H9 (cell line): ENCODE data around the gene TOP1. TPM values are rescaled to one million over a fixed set of nuclear protein-coding genes. Genes with fewer than 3 reads are reported as not detected.

Experiments
- DNase-seq: peaks from one replicate; pipeline ENCODE4 v3.0.0-alpha.2; 2017
- H2AFZ ChIP-seq: one replicate; pipeline ENCODE4 v1.6.1; 2013; ENCODE audit warnings: mild to moderate bottlenecking, low read length, control low read depth, moderate library complexity
- H2AK5ac ChIP-seq: 2 replicates; pipeline ENCODE4 v1.6.1; 2013; ENCODE audit warnings: low read length, control low read depth, mixed read lengths; ENCODE audit not compliant: insufficient read length
- H2BK120ac ChIP-seq: one replicate; pipeline ENCODE4 v1.6.1; 2013; ENCODE audit warnings: low read depth, mild to moderate bottlenecking, low read length, control low read depth, inconsistent platforms; ENCODE audit not compliant: poor library complexity, severe bottlenecking
- H2BK12ac ChIP-seq: 2 replicates; pipeline ENCODE4 v1.6.1; 2013; ENCODE audit warnings: low read length, control low read depth, mixed read lengths, low read depth; ENCODE audit not compliant: insufficient read length
- H2BK15ac ChIP-seq: 2 replicates; pipeline ENCODE4 v1.6.1; 2013; ENCODE audit warnings: low read depth, low read length, control low read depth
- H2BK20ac ChIP-seq: one replicate; pipeline ENCODE4 v1.6.1; 2013; ENCODE audit warnings: low read depth, mild to moderate bottlenecking, low read length, control low read depth, inconsistent platforms; ENCODE audit not compliant: poor library complexity, severe bottlenecking
- H2BK5ac ChIP-seq: 2 replicates; pipeline ENCODE4 v1.6.1; 2013; ENCODE audit warnings: low read length, control low read depth, mixed read lengths; ENCODE audit not compliant: insufficient read length
- H3K14ac ChIP-seq: 2 replicates; pipeline ENCODE4 v1.6.1; 2013; ENCODE audit warnings: low read length, control low read depth; ENCODE audit not compliant: insufficient read depth
- H3K18ac ChIP-seq: 2 replicates; pipeline ENCODE4 v1.6.1; 2013; ENCODE audit warnings: low read depth, mild to moderate bottlenecking, mixed read lengths, low read length, control low read depth; ENCODE audit not compliant: insufficient read length
- H3K23ac ChIP-seq: 2 replicates; pipeline ENCODE4 v1.6.1; 2013; ENCODE audit warnings: low read length, control low read depth, mixed read lengths, low read depth; ENCODE audit not compliant: insufficient read length
- H3K23me2 ChIP-seq: 2 replicates; pipeline ENCODE4 v1.6.1; 2013; ENCODE audit warnings: low read depth, mild to moderate bottlenecking, mixed read lengths, low read length, control low read depth; ENCODE audit not compliant: insufficient read length, poor library complexity, severe bottlenecking
- H3K27ac ChIP-seq: 2 replicates; pipeline ENCODE4 v1.5.1; 2013; ENCODE audit warnings: low read length, control low read depth, mixed read lengths, low read depth; ENCODE audit not compliant: insufficient read length
- H3K27me3 ChIP-seq: 2 replicates; pipeline ENCODE4 v1.6.1; 2013; ENCODE audit warnings: low read length, control low read depth, inconsistent platforms; ENCODE audit not compliant: insufficient read depth
- H3K4ac ChIP-seq: 2 replicates; pipeline ENCODE4 v1.6.1; 2013; ENCODE audit warnings: low read depth, mild to moderate bottlenecking, control low read depth, inconsistent platforms, low read length, moderate library complexity
- H3K4me1 ChIP-seq: 2 replicates; pipeline ENCODE4 v1.6.1; 2013; ENCODE audit warnings: low read length, control low read depth, inconsistent platforms; ENCODE audit not compliant: insufficient read depth
- H3K4me2 ChIP-seq: 2 replicates; pipeline ENCODE4 v1.6.1; 2013; ENCODE audit warnings: low read length, control low read depth, mixed read lengths; ENCODE audit not compliant: insufficient read length, insufficient read depth
- H3K56ac ChIP-seq: 2 replicates; pipeline ENCODE4 v1.6.1; 2013; ENCODE audit warnings: low read depth, mild to moderate bottlenecking, mixed read lengths, low read length, control low read depth; ENCODE audit not compliant: insufficient read length
- H3K79me1 ChIP-seq: 2 replicates; pipeline ENCODE4 v1.6.1; 2013; ENCODE audit warnings: low read depth, mild to moderate bottlenecking, moderate library complexity, low read length, control low read depth, inconsistent platforms; ENCODE audit not compliant: insufficient read depth, poor library complexity, severe bottlenecking
- H3K79me2 ChIP-seq: 2 replicates; pipeline ENCODE4 v1.6.1; 2013; ENCODE audit warnings: low read length, control low read depth, inconsistent platforms; ENCODE audit not compliant: insufficient read depth
- H3K9ac ChIP-seq: 2 replicates; pipeline ENCODE4 v1.6.1; 2013; ENCODE audit warnings: low read length, control low read depth, mixed read lengths; ENCODE audit not compliant: insufficient read length; ENCODE audit errors: extremely low read depth
- H3K9me3 ChIP-seq: one replicate; pipeline ENCODE4 v1.6.1; 2013; ENCODE audit warnings: low read depth, low read length, inconsistent platforms; ENCODE audit not compliant: control insufficient read depth
- H3T11ph ChIP-seq: one replicate; pipeline ENCODE4 v1.6.1; 2013; ENCODE audit warnings: mild to moderate bottlenecking, low read length, control low read depth, inconsistent platforms
- H4K20me1 ChIP-seq: one replicate; pipeline ENCODE4 v1.6.1; 2013; ENCODE audit not compliant: control insufficient read depth, insufficient read length, insufficient read depth
- H4K5ac ChIP-seq: 2 replicates; pipeline ENCODE4 v1.6.1; 2013; ENCODE audit warnings: low read depth, mild to moderate bottlenecking, mixed read lengths, low read length, control low read depth; ENCODE audit not compliant: insufficient read length
- H4K8ac ChIP-seq: replicated peaks from 2 replicates; pipeline ENCODE4 v1.6.1; 2013; ENCODE audit warnings: low read length, control low read depth, mixed read lengths, low read depth; ENCODE audit not compliant: insufficient read length
- H4K91ac ChIP-seq: 2 replicates; pipeline ENCODE4 v1.6.1; 2013; ENCODE audit warnings: low read depth, mild to moderate bottlenecking, moderate library complexity, mixed read lengths, low read length, control low read depth; ENCODE audit not compliant: insufficient read length
- H3K27ac Mint-ChIP-seq, 3 experiments: 2 replicates in 2 of 3; 3 replicates in 1 of 3; pipeline ENCODE4 v1.8.0; 2020 to 2021; ENCODE audit warnings: mixed read lengths in 3 of 3, mild to moderate bottlenecking in 1 of 3, moderate library complexity in 1 of 3
- H3K27me3 Mint-ChIP-seq: 2 replicates; pipeline ENCODE4 v1.8.0; 2021; ENCODE audit warnings: low read depth, mild to moderate bottlenecking, moderate library complexity, mixed read lengths
- H3K36me3 Mint-ChIP-seq, 3 experiments: 2 replicates in 2 of 3; 3 replicates in 1 of 3; pipeline ENCODE4 v1.8.0; 2020 to 2021; ENCODE audit warnings: low read depth in 3 of 3, mixed read lengths in 3 of 3; ENCODE audit not compliant: insufficient read depth in 1 of 3
- H3K4me1 Mint-ChIP-seq, 2 experiments: 2 replicates each; pipeline ENCODE4 v1.8.0; 2020; ENCODE audit warnings: mixed read lengths in 2 of 2
- H3K4me3 Mint-ChIP-seq, 2 experiments: 2 replicates in 1 of 2; 3 replicates in 1 of 2; pipeline ENCODE4 v1.8.0; 2020 to 2021; ENCODE audit warnings: mild to moderate bottlenecking in 2 of 2, mixed read lengths in 2 of 2, moderate library complexity in 1 of 2
- H3K9me3 Mint-ChIP-seq, 2 experiments: 2 replicates in 1 of 2; 3 replicates in 1 of 2; pipeline ENCODE4 v1.8.0; 2020; ENCODE audit warnings: mild to moderate bottlenecking in 2 of 2, mixed read lengths in 2 of 2, moderate library complexity in 1 of 2
- WGBS: extraction: QIAGEN DNeasy Blood & Tissue Kit; methylation state at CpG from one replicate; pipeline ENCODE4 v1.1.7; 2013; ENCODE audit warnings: missing lambda C conversion rate, low lambda C conversion rate, mixed read lengths; ENCODE audit not compliant: insufficient read length; ENCODE audit errors: extremely low coverage; 5-methylcytosine and 5-hydroxymethylcytosine counted together
- total RNA-seq: library from RNA; stranded (reverse); gene quantifications from 2 replicates; pipeline ENCODE4 v1.2.1, GENCODE V29; 2021
- TF ChIP-seq, protein P1 (sequence below): fragments of 200-600 bp; sonication (generic); conservative IDR thresholded peaks from 3 replicates; pipeline ENCODE4 v1.8.0; 2021; ENCODE audit warnings: antibody characterized with exemption, mild to moderate bottlenecking

TOP1 gene
- total RNA-seq, 1 experiment from 2014 or later: 96.4 TPM

DNA sequence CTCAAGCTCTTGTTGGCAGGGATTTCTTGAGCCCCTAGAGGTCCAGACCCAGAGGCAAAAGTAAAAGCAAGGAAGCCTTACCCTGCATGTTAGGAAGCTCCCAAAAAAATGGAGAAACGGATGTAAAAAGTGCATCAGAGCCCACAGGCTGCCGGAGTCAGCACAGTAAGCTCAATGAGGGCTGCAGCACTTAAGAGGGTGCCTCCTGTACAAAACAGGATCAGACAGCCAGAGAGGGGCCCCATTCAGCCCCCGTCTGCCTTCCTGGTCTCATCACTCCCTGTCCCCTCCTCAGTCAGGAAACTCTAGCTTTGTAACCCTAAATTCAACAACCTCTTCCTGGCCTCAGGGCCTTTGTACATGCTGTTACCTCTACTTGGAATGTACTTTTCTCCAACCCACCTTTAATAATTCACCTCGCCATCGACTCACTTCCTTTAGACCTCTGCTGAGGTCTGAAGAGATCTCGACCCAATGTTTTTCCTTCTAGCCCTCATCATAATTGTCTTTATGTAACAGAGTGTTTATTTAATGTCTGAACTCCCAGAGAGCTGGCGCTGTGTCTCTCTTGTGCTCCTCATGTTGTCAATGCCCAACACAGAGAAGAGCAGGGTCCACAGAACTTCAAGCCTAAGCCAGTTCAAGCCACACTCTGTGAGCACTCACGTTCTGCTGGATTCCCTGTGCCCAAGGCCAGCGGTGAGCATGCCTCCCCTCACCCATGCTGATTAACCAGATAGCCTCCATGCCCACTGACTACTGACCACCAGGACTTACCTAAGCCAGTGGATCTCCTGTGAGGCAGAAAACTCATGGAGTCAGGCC, 106.0 kb downstream of the TOP1 start:
- Histone ChIP-seq H3K18ac (no peak overlapping the region), H2BK12ac (no peak overlapping the region), H2BK20ac (no peak overlapping the region), H3K23me2 (peaks cover 20% of the 10 kb centered on the region), H2BK15ac (no peak overlapping the region), H3K79me1 (no peaks in the 10 kb centered on the region), H3K4me2 (no peak overlapping the region), H3K4me1 (peaks cover 10% of the 10 kb centered on the region; the same call in 1 of the 2 replicates), H4K91ac (no peak overlapping the region), H2BK5ac (no peak overlapping the region), H3K14ac (no peak overlapping the region), H2AFZ (no peak overlapping the region), H3K56ac (no peak overlapping the region), H3K9ac (no peak overlapping the region), H3K27ac (no peak overlapping the region), H4K20me1 (no peaks in the 10 kb centered on the region), H2AK5ac (no peak overlapping the region), H3K9me3 (no peaks in the 10 kb centered on the region), H4K8ac (no peak overlapping the region), H3K4ac (no peak overlapping the region), H4K5ac (no peak overlapping the region), H3T11ph (no peak overlapping the region), H3K23ac (no peak overlapping the region), H3K79me2 (peaks cover 15% of the 10 kb centered on the region; the same call in 1 of the 2 replicates), H3K27me3 (no peaks in the 10 kb centered on the region), H2BK120ac (no peak overlapping the region)
- H3K36me3 Mint-ChIP-seq: peaks cover 0 to 8% (median 3%) of the 10 kb centered on the region in 3 experiments; a peak in 4 of 7 replicates
- TF ChIP-seq, protein P1, sequence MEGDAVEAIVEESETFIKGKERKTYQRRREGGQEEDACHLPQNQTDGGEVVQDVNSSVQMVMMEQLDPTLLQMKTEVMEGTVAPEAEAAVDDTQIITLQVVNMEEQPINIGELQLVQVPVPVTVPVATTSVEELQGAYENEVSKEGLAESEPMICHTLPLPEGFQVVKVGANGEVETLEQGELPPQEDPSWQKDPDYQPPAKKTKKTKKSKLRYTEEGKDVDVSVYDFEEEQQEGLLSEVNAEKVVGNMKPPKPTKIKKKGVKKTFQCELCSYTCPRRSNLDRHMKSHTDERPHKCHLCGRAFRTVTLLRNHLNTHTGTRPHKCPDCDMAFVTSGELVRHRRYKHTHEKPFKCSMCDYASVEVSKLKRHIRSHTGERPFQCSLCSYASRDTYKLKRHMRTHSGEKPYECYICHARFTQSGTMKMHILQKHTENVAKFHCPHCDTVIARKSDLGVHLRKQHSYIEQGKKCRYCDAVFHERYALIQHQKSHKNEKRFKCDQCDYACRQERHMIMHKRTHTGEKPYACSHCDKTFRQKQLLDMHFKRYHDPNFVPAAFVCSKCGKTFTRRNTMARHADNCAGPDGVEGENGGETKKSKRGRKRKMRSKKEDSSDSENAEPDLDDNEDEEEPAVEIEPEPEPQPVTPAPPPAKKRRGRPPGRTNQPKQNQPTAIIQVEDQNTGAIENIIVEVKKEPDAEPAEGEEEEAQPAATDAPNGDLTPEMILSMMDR: no peak
- H3K27ac Mint-ChIP-seq: no peak overlapping the region; a peak in 1 of 7 replicates
- peaks cover 26% of the 10 kb centered on the region in 2 experiments for H3K4me1 Mint-ChIP-seq
- H3K9me3 Mint-ChIP-seq: no peaks in the 10 kb centered on the region; a peak in 2 of 5 replicates
- no CpG with 5 or more reads among the region's 9 CpGs for WGBS
- peaks cover 10% of the 10 kb centered on the region for H3K27me3 Mint-ChIP-seq
- no peak overlapping the region; a peak in 1 of 5 replicates for H3K4me3 Mint-ChIP-seq
- DNase-seq: no peak
